Body of pancreas (tissue), 4 donors: ENCODE data around the gene SSX2IP.

Experiments
- POLR2A ChIP-seq, 3 donors: fragments of 450-650 bp; IDR thresholded peaks; one replicate each; pipeline ENCODE4 v1.6.1; 2016; ENCODE audit warnings: antibody characterized with exemption in 3 of 3, mild to moderate bottlenecking in 2 of 3
- TF ChIP-seq, protein P1 (sequence below), 7 experiments: fragments of 450-650 bp in 4 of 7; fragments of 200-600 bp in 3 of 7; sonication (generic) in 3 of 7; IDR thresholded peaks; one replicate each; pipeline ENCODE4 v1.5.1; 2016 to 2019; ENCODE audit warnings: antibody characterized with exemption in 7 of 7

- TF ChIP-seq, protein P1, sequence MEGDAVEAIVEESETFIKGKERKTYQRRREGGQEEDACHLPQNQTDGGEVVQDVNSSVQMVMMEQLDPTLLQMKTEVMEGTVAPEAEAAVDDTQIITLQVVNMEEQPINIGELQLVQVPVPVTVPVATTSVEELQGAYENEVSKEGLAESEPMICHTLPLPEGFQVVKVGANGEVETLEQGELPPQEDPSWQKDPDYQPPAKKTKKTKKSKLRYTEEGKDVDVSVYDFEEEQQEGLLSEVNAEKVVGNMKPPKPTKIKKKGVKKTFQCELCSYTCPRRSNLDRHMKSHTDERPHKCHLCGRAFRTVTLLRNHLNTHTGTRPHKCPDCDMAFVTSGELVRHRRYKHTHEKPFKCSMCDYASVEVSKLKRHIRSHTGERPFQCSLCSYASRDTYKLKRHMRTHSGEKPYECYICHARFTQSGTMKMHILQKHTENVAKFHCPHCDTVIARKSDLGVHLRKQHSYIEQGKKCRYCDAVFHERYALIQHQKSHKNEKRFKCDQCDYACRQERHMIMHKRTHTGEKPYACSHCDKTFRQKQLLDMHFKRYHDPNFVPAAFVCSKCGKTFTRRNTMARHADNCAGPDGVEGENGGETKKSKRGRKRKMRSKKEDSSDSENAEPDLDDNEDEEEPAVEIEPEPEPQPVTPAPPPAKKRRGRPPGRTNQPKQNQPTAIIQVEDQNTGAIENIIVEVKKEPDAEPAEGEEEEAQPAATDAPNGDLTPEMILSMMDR (IDR thresholded peaks at IDR 0.05) = no peak
- TF ChIP-seq POLR2A (IDR thresholded peaks at IDR 0.05) = no peak
Observed at GRCh38 chr1:84674021-84674420, 16.2 kb downstream of the SSX2IP start.
